Cardiac muscle cell (in vitro differentiated cells and primary cell): ENCODE results near the gene RELN. TPM values are rescaled to one million over a fixed set of nuclear protein-coding genes. Genes with fewer than 3 reads are reported as not detected.

Experiments used
- DNase-seq, 2 donors: peaks; one replicate each; pipeline versions ENCODE4 v3.0.0 to v3.0.0-alpha.2; 2010 to 2017; ENCODE audit warnings: low read depth in 1 of 2, low spot score in 1 of 2
- H3K27ac ChIP-seq: fragments of 200-600 bp; sonication (generic); 2 replicates; pipeline ENCODE4 v1.5.1; 2016
- H3K27me3 ChIP-seq: fragments of 200-600 bp; sonication (generic); 2 replicates; pipeline ENCODE4 v1.6.0; 2016; ENCODE audit warnings: control low read depth
- H3K36me3 ChIP-seq: fragments of 200-600 bp; sonication (generic); 2 replicates; pipeline ENCODE4 v1.5.1; 2016; ENCODE audit warnings: control low read depth
- H3K4me1 ChIP-seq: fragments of 200-600 bp; sonication (generic); 2 replicates; pipeline ENCODE4 v1.8.1; 2017; ENCODE audit warnings: low read depth, mild to moderate bottlenecking, mixed run types
- H3K4me3 ChIP-seq: fragments of 200-600 bp; sonication (generic); 2 replicates; pipeline ENCODE4 v1.5.1; 2016; ENCODE audit warnings: mild to moderate bottlenecking
- H3K9me3 ChIP-seq: fragments of 200-600 bp; sonication (generic); 2 replicates; pipeline ENCODE4 v1.5.1; 2017; ENCODE audit warnings: low read depth, mild to moderate bottlenecking, control low read depth
- CTCF ChIP-seq: IDR thresholded peaks from 2 replicates; pipeline ENCODE4 v1.5.1; 2012; ENCODE audit warnings: low read depth, mild to moderate bottlenecking, low read length
- polyA plus RNA-seq: library from polyadenylated mRNA; unstranded; fragments of >200 nt; fragmentation: Nextera tagmentation; extraction: Ambion mirVana; gene quantifications from 2 replicates; pipeline ENCODE4 v1.2.1, GENCODE V29; 2016
- total RNA-seq: library from RNA; depleted of rRNA; stranded (reverse); fragments of >200 nt; gene quantifications from 2 replicates; pipeline ENCODE4 v1.2.3, GENCODE V29; 2016

The RELN gene
- total and polyA plus RNA-seq, 2 experiments from 2014 or later = 19.2 to 46.9 TPM

GRCh38 chr7:103985565-103986126 is 3.8 kb downstream of the RELN start:
- no peak for TF ChIP-seq CTCF
- no peak for DNase-seq
- no peaks in the 10 kb centered on the region for H3K9me3 ChIP-seq
- no peak overlapping the region for H3K27ac ChIP-seq
- no peaks in the 10 kb centered on the region for H3K36me3 ChIP-seq
- no peak overlapping the region for H3K4me3 ChIP-seq
- peaks cover under 1% of the 10 kb centered on the region for H3K27me3 ChIP-seq
- H3K4me1 ChIP-seq = peaks cover 16% of the 10 kb centered on the region

- H3K4me1 ChIP-seq = peaks cover 14% of the 10 kb centered on the region
- no peak overlapping the region for H3K4me3 ChIP-seq
- no peak overlapping the region for H3K27ac ChIP-seq
- no peaks in the 10 kb centered on the region for H3K36me3 ChIP-seq
- H3K27me3 ChIP-seq = no peaks in the 10 kb centered on the region
- TF ChIP-seq CTCF = no peak
- DNase-seq = no peak
- H3K9me3 ChIP-seq = no peaks in the 10 kb centered on the region
These were observed 5.4 kb downstream of the RELN start for GRCh38 chr7:103984050-103984449.

- Histone ChIP-seq H3K9me3 (no peaks in the 10 kb centered on the region), H3K27me3 (no peaks in the 10 kb centered on the region), H3K4me3 (no peak overlapping the region), H3K4me1 (peaks cover 14% of the 10 kb centered on the region), H3K27ac (no peak overlapping the region), H3K36me3 (no peaks in the 10 kb centered on the region)
- DNase-seq = no peak
- TF ChIP-seq CTCF = no peak
These were observed 6.1 kb downstream of the RELN start for GRCh38 chr7:103983201-103983977.

- Histone ChIP-seq H3K4me1 (no peaks in the 10 kb centered on the region), H3K9me3 (no peaks in the 10 kb centered on the region), H3K27ac (no peak overlapping the region), H3K36me3 (no peaks in the 10 kb centered on the region), H3K4me3 (no peak overlapping the region), H3K27me3 (no peaks in the 10 kb centered on the region)
- no peak for DNase-seq
- no peak for TF ChIP-seq CTCF
These were observed 8.4 kb downstream of the RELN start for GRCh38 chr7:103981003-103981423.

- Histone ChIP-seq H3K27me3 (no peaks in the 10 kb centered on the region), H3K4me3 (no peak overlapping the region), H3K4me1 (peaks cover 13% of the 10 kb centered on the region), H3K36me3 (no peaks in the 10 kb centered on the region), H3K9me3 (no peaks in the 10 kb centered on the region), H3K27ac (no peak overlapping the region)
- TF ChIP-seq CTCF = no peak
- peak in 1 of 2 donors; percentile 29 for DNase-seq
These were observed 16.6 kb downstream of the RELN start for GRCh38 chr7:103972779-103973434.
